OCI-LY7 (cell line): ENCODE data around the gene SLC16A10. TPM values are rescaled to one million over a fixed set of nuclear protein-coding genes. Genes with fewer than 3 reads are reported as not detected.

Experiments used
- BruUV-seq: library from RNA; stranded (reverse); fragments of 400-500 nt; replicated peaks from 2 replicates; lab custom pipeline; 2021; lab: Mats Ljungman, UMichigan
- CTCF ChIA-PET: fragments of 300-600 bp; sonication (Branson Sonifier 250); formaldehyde crosslinking; loops from one replicate; lab custom pipeline; 2022; ENCODE audit warnings: antibody characterized with exemption; ENCODE audit not compliant: unreplicated experiment; lab: Charles Lee
- POLR2A ChIA-PET: fragments of 300-600 bp; sonication (Branson Sonifier 250); formaldehyde crosslinking; loops from one replicate; lab custom pipeline; 2022; ENCODE audit warnings: antibody characterized with exemption; lab: Charles Lee
- DNase-seq: peaks from one replicate; pipeline ENCODE4 v3.0.0-alpha.2; 2015; ENCODE audit warnings: low spot score
- H2AFZ ChIP-seq: fragments of 200-600 bp; sonication (generic), shearing (Covaris generic); 2 replicates; pipeline ENCODE4 v1.6.1; 2014; ENCODE audit warnings: mild to moderate bottlenecking, antibody characterized with exemption, low read length, moderate library complexity
- H3K27ac ChIP-seq: fragments of 200-600 bp; sonication (generic); 2 replicates; pipeline ENCODE4 v1.5.1; 2014; ENCODE audit warnings: mixed run types, low read depth, mild to moderate bottlenecking, moderate library complexity, low read length, inconsistent platforms; ENCODE audit not compliant: poor library complexity, severe bottlenecking
- H3K36me3 ChIP-seq: fragments of 200-600 bp; sonication (generic); 2 replicates; pipeline ENCODE4 v1.6.1; 2014; ENCODE audit warnings: mild to moderate bottlenecking, antibody characterized with exemption, low read length, moderate library complexity, mixed read lengths; ENCODE audit not compliant: insufficient read depth
- H3K4me1 ChIP-seq: fragments of 200-600 bp; sonication (generic); 2 replicates; pipeline ENCODE4 v1.5.1; 2014; ENCODE audit warnings: mild to moderate bottlenecking, low read length; ENCODE audit not compliant: insufficient read depth, poor library complexity, severe bottlenecking
- H3K4me2 ChIP-seq: fragments of 200-600 bp; sonication (generic); 2 replicates; pipeline ENCODE4 v1.6.1; 2014; ENCODE audit warnings: mild to moderate bottlenecking, low read length
- H3K4me3 ChIP-seq: fragments of 200-600 bp; sonication (generic); 2 replicates; pipeline ENCODE4 v1.5.1; 2014; ENCODE audit warnings: mild to moderate bottlenecking, low read depth, low read length; ENCODE audit not compliant: poor library complexity, severe bottlenecking
- H3K79me2 ChIP-seq: fragments of 200-600 bp; sonication (generic); 2 replicates; pipeline ENCODE4 v1.6.1; 2016; ENCODE audit warnings: low read depth, mild to moderate bottlenecking, low read length, moderate library complexity, mixed read lengths; ENCODE audit not compliant: insufficient read depth
- H3K9me2 ChIP-seq: fragments of 200-600 bp; sonication (generic); 2 replicates; pipeline ENCODE4 v1.6.1; 2016; ENCODE audit warnings: mild to moderate bottlenecking, low read length, mixed read lengths; ENCODE audit not compliant: insufficient read depth
- H3K9me3 ChIP-seq: fragments of 200-600 bp; sonication (generic); 2 replicates; pipeline ENCODE4 v1.6.1; 2014; ENCODE audit warnings: mild to moderate bottlenecking, mixed run types, low read length, mixed read lengths
- H4K20me1 ChIP-seq: fragments of 200-600 bp; sonication (generic); 2 replicates; pipeline ENCODE4 v1.6.1; 2014; ENCODE audit warnings: mild to moderate bottlenecking, antibody characterized with exemption, low read length, moderate library complexity, mixed read lengths; ENCODE audit not compliant: insufficient read depth
- EZH2phosphoT487 ChIP-seq: fragments of 200-600 bp; sonication (generic); IDR thresholded peaks from 2 replicates; pipeline ENCODE4 v1.6.1; 2018; ENCODE audit warnings: low read depth, borderline replicate concordance, mild to moderate bottlenecking, mixed run types, antibody characterized with exemption, low read length, moderate library complexity, mixed read lengths
- intact Hi-C: fragments of 100-400 bp; cut with micrococcal nuclease; formaldehyde crosslinking; loops from one replicate; pipeline ENCODE4 v1.10.0; 2022; ENCODE audit not compliant: unreplicated experiment
- total RNA-seq, 2 experiments: library from RNA; depleted of rRNA in 1 of 2; stranded (reverse); fragments of >200 nt in 1 of 2; shearing (Covaris generic) in 1 of 2; gene quantifications; 2 replicates each; pipeline ENCODE4 v1.2.3, GENCODE V29; 2014 to 2022
- TF ChIP-seq, protein P1 (sequence below): fragments of 200-600 bp; sonication (generic); conservative IDR thresholded peaks from 2 replicates; pipeline ENCODE4 v1.5.1; 2014; ENCODE audit warnings: mild to moderate bottlenecking, antibody characterized with exemption, low read length, moderate library complexity, mixed read lengths

Gene SLC16A10
- total RNA-seq, 2 experiments from 2014 or later = not detected

DNA sequence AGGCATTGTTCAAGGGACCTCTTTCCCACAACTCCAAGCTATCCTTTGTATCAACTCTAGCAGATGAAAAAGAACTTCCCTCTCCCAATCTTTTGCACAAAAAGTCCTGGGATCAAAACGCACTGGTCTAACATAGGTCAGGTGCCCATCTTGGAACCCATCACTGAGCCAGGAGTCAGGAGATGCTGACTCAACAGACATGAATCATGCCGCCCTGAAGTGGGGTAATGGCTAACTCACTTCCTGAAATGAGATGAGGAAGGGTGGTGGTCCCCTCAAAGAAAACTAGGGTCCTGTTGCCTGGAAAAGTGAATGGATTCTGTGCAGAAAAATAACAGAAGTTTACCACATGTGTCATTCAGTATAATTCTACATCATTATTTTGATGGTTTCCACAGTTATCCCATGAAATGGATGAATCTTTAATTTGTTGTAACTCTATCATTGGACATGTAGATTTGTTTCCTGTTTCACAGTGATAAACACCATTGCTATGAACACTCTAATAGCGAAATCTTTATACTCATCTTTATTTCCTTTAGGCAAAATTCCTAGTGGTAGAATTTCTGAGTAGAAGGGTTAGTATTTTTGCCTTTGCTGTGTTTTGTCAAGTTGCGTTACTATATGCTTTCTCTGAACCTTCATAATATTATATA, 151.3 kb downstream of the SLC16A10 start:
- H3K4me1 ChIP-seq = no peaks in the 10 kb centered on the region
- H3K9me2 ChIP-seq = no peaks in the 10 kb centered on the region
- no peak overlapping the region for H3K27ac ChIP-seq
- no peak for DNase-seq
- ChIA-PET CTCF (no interaction called here), POLR2A (interaction anchor here (0.6 to 1.0 kb wide), 2 partner anchors 11 to 319 kb away, joined by 3 to 4 read pairs; no protein-coding TSS in a partner anchor)
- H3K4me3 ChIP-seq = no peak overlapping the region
- H2AFZ ChIP-seq = no peak overlapping the region
- BruUV-seq = no TSS peak
- no peak for TF ChIP-seq EZH2phosphoT487
- TF ChIP-seq, protein P1, sequence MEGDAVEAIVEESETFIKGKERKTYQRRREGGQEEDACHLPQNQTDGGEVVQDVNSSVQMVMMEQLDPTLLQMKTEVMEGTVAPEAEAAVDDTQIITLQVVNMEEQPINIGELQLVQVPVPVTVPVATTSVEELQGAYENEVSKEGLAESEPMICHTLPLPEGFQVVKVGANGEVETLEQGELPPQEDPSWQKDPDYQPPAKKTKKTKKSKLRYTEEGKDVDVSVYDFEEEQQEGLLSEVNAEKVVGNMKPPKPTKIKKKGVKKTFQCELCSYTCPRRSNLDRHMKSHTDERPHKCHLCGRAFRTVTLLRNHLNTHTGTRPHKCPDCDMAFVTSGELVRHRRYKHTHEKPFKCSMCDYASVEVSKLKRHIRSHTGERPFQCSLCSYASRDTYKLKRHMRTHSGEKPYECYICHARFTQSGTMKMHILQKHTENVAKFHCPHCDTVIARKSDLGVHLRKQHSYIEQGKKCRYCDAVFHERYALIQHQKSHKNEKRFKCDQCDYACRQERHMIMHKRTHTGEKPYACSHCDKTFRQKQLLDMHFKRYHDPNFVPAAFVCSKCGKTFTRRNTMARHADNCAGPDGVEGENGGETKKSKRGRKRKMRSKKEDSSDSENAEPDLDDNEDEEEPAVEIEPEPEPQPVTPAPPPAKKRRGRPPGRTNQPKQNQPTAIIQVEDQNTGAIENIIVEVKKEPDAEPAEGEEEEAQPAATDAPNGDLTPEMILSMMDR = no peak
- H3K79me2 ChIP-seq = no peaks in the 10 kb centered on the region
- intact Hi-C loops = no loop called here
- H3K9me3 ChIP-seq = no peaks in the 10 kb centered on the region
- no peaks in the 10 kb centered on the region for H4K20me1 ChIP-seq
- H3K36me3 ChIP-seq = no peaks in the 10 kb centered on the region
- no peak overlapping the region for H3K4me2 ChIP-seq

- no peaks in the 10 kb centered on the region for H3K79me2 ChIP-seq
- no peaks in the 10 kb centered on the region for H3K9me3 ChIP-seq
- no peak for TF ChIP-seq EZH2phosphoT487
- TF ChIP-seq, protein P1 = no peak
- BruUV-seq = no TSS peak
- H3K9me2 ChIP-seq = no peaks in the 10 kb centered on the region
- H4K20me1 ChIP-seq = no peaks in the 10 kb centered on the region
- no peak overlapping the region for H3K27ac ChIP-seq
- intact Hi-C loops = no loop called here
- ChIA-PET CTCF (no interaction called here), POLR2A (no interaction called here)
- H2AFZ ChIP-seq = no peak overlapping the region
- no peak for DNase-seq
- H3K36me3 ChIP-seq = no peaks in the 10 kb centered on the region
- H3K4me1 ChIP-seq = no peaks in the 10 kb centered on the region
- H3K4me3 ChIP-seq = no peak overlapping the region
- H3K4me2 ChIP-seq = no peak overlapping the region
These were observed 152.2 kb downstream of the SLC16A10 start for GRCh38 chr6:111239461-111239860.

DNA sequence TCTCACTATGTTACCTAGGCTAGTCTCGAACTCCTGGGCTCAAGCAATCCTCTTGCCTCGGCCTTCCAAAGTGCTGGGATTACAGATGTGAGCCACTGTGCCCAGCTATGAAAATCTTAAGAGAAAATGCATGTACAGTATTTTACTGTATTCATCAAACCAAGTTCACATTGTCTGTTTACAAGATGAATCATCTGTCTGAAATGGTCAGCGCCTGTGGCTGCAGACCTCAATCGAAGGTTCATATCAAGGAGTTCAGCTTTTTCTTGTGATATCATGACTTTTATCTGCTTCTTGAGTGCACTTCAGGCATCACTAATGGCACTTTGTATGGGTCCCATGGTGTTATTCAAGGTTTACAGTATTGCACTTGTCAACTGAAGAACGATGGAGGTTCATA, 155.1 kb downstream of the SLC16A10 start:
- Histone ChIP-seq H3K4me2 (no peak overlapping the region), H3K4me1 (no peaks in the 10 kb centered on the region), H3K79me2 (no peaks in the 10 kb centered on the region), H4K20me1 (no peaks in the 10 kb centered on the region), H2AFZ (no peak overlapping the region), H3K9me3 (no peaks in the 10 kb centered on the region), H3K4me3 (no peak overlapping the region), H3K36me3 (no peaks in the 10 kb centered on the region), H3K9me2 (no peaks in the 10 kb centered on the region), H3K27ac (no peak overlapping the region)
- no TSS peak for BruUV-seq
- no peak for DNase-seq
- TF ChIP-seq EZH2phosphoT487 = no peak
- TF ChIP-seq, protein P1 = no peak
- ChIA-PET CTCF (no interaction called here), POLR2A (interaction anchor here (0.6 kb wide), 1 partner anchor 297 kb away, joined by 3 read pairs; no protein-coding TSS in a partner anchor)
- intact Hi-C loops = no loop called here
